ENCODE data around the gene TIMP1. TPM values are rescaled to one million over a fixed set of nuclear protein-coding genes. Genes with fewer than 3 reads are reported as not detected.

The TIMP1 gene
- total RNA-seq, 1 experiment from 2014 or later: 35.4 TPM

- TF ChIP-seq ARID4B (CRISPR knock-in tag; IDR thresholded peaks at IDR 0.05; ENCODE audit: borderline replicate concordance): no peak
- no peak for TF ChIP-seq ATF1 (CRISPR knock-in tag; IDR thresholded peaks at IDR 0.05)
- TF ChIP-seq, protein P1, sequence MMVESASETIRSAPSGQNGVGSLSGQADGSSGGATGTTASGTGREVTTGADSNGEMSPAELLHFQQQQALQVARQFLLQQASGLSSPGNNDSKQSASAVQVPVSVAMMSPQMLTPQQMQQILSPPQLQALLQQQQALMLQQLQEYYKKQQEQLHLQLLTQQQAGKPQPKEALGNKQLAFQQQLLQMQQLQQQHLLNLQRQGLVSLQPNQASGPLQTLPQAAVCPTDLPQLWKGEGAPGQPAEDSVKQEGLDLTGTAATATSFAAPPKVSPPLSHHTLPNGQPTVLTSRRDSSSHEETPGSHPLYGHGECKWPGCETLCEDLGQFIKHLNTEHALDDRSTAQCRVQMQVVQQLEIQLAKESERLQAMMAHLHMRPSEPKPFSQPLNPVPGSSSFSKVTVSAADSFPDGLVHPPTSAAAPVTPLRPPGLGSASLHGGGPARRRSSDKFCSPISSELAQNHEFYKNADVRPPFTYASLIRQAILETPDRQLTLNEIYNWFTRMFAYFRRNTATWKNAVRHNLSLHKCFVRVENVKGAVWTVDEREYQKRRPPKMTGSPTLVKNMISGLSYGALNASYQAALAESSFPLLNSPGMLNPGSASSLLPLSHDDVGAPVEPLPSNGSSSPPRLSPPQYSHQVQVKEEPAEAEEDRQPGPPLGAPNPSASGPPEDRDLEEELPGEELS (CRISPR knock-in tag; IDR thresholded peaks at IDR 0.05): no peak
- TF ChIP-seq, protein P2, sequence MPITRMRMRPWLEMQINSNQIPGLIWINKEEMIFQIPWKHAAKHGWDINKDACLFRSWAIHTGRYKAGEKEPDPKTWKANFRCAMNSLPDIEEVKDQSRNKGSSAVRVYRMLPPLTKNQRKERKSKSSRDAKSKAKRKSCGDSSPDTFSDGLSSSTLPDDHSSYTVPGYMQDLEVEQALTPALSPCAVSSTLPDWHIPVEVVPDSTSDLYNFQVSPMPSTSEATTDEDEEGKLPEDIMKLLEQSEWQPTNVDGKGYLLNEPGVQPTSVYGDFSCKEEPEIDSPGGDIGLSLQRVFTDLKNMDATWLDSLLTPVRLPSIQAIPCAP (CRISPR knock-in tag; IDR thresholded peaks at IDR 0.05): no peak
- no peak for TF ChIP-seq SMAD4 (CRISPR knock-in tag; IDR thresholded peaks at IDR 0.05)
- no peak for TF ChIP-seq CBFB (CRISPR knock-in tag; IDR thresholded peaks at IDR 0.05; ENCODE audit: low read depth)
- no peak for TF ChIP-seq RELA (CRISPR knock-in tag; IDR thresholded peaks at IDR 0.05; ENCODE audit: borderline replicate concordance)
- TF ChIP-seq ZNF396 (CRISPR knock-in tag; IDR thresholded peaks at IDR 0.05; ENCODE audit: borderline replicate concordance): no peak
- TF ChIP-seq ETV6 (CRISPR knock-in tag; IDR thresholded peaks at IDR 0.05): no peak
These were observed 11.3 kb downstream of the TIMP1 start (continued) for GRCh38 chrX:47593522-47593921.

GRCh38 chrX:47595716-47596251, 13.5 kb downstream of the TIMP1 start:
- TF ChIP-seq AFF4 (CRISPR knock-in tag; IDR thresholded peaks at IDR 0.05; ENCODE audit: borderline replicate concordance): no peak
- TF ChIP-seq, protein P3, sequence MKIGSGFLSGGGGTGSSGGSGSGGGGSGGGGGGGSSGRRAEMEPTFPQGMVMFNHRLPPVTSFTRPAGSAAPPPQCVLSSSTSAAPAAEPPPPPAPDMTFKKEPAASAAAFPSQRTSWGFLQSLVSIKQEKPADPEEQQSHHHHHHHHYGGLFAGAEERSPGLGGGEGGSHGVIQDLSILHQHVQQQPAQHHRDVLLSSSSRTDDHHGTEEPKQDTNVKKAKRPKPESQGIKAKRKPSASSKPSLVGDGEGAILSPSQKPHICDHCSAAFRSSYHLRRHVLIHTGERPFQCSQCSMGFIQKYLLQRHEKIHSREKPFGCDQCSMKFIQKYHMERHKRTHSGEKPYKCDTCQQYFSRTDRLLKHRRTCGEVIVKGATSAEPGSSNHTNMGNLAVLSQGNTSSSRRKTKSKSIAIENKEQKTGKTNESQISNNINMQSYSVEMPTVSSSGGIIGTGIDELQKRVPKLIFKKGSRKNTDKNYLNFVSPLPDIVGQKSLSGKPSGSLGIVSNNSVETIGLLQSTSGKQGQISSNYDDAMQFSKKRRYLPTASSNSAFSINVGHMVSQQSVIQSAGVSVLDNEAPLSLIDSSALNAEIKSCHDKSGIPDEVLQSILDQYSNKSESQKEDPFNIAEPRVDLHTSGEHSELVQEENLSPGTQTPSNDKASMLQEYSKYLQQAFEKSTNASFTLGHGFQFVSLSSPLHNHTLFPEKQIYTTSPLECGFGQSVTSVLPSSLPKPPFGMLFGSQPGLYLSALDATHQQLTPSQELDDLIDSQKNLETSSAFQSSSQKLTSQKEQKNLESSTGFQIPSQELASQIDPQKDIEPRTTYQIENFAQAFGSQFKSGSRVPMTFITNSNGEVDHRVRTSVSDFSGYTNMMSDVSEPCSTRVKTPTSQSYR (CRISPR knock-in tag; IDR thresholded peaks at IDR 0.05): no peak
- TF ChIP-seq RORB (CRISPR knock-in tag; IDR thresholded peaks at IDR 0.05): no peak
- TF ChIP-seq GABPB1 (CRISPR knock-in tag; IDR thresholded peaks at IDR 0.05): no peak
- no peak for TF ChIP-seq USF1 (CRISPR knock-in tag; IDR thresholded peaks at IDR 0.05)
- Mint-ChIP-seq H3K27me3 (ENCODE audit: low read depth) (no peaks in the 10 kb centered on the region), H3K4me1 (peaks cover 9% of the 10 kb centered on the region), H3K9me3 (peaks cover 4% of the 10 kb centered on the region; the same call in 1 of the 2 replicates), H3K4me3 (no peak overlapping the region), H3K36me3 (peaks cover 4% of the 10 kb centered on the region; the same call in 1 of the 2 replicates), H3K27ac (no peak overlapping the region)
- DNase-seq (ENCODE audit: low spot score) (no peak), ATAC-seq (no peak)
- POLR2A ChIA-PET: interaction anchor here (0.9 kb wide), 1 partner anchor 22 kb away, joined by 3 read pairs; no protein-coding TSS in a partner anchor
- CTCF ChIA-PET: interaction anchor here (1.0 to 1.2 kb wide), 2 partner anchors 10 to 14 kb away, joined by 3 to 4 read pairs; partner anchors contain the start of gene TIMP1

Data from WTC11 (cell line).